DND-41 (cell line): ENCODE measurements around the gene WWP2.

Experiments
- ATAC-seq: fragments of 200-7000 bp; cut with Tn5 transposase; 3 replicates; pipeline ENCODE4 v1.9.1; 2021; ENCODE audit warnings: low read depth; ENCODE audit not compliant: insufficient read depth
- DNase-seq: peaks from one replicate; pipeline ENCODE4 v3.0.0-alpha.2; 2020
- H2AFZ ChIP-seq: 2 replicates; pipeline ENCODE4 v1.6.0; 2012; ENCODE audit warnings: low read depth, low read length
- H3K27ac ChIP-seq: 2 replicates; pipeline ENCODE4 v1.5.1; 2012; ENCODE audit warnings: low read length, inconsistent platforms
- H3K27me3 ChIP-seq: fragments of 200-600 bp; sonication (generic); 2 replicates; pipeline ENCODE4 v1.6.0; 2012; ENCODE audit warnings: low read length, mild to moderate bottlenecking, inconsistent platforms; ENCODE audit not compliant: insufficient read depth, poor library complexity
- H3K36me3 ChIP-seq: 2 replicates; pipeline ENCODE4 v1.5.1; 2012; ENCODE audit warnings: low read length, inconsistent platforms; ENCODE audit not compliant: insufficient read depth
- H3K4me1 ChIP-seq: 2 replicates; pipeline ENCODE4 v1.5.1; 2012; ENCODE audit warnings: mild to moderate bottlenecking, low read length; ENCODE audit not compliant: insufficient read depth
- H3K4me2 ChIP-seq: 2 replicates; pipeline ENCODE4 v1.6.0; 2012; ENCODE audit warnings: mild to moderate bottlenecking, moderate library complexity, low read length, inconsistent platforms; ENCODE audit not compliant: insufficient read depth
- H3K4me3 ChIP-seq, 2 experiments: fragments of 200-600 bp in 1 of 2; shearing (Covaris generic) in 1 of 2; 2 replicates each; pipeline ENCODE4 v1.5.1; 2012 to 2016; ENCODE audit warnings: inconsistent platforms in 2 of 2, low read length in 2 of 2, mild to moderate bottlenecking in 2 of 2, low read depth in 1 of 2, moderate library complexity in 1 of 2
- H3K79me2 ChIP-seq: 2 replicates; pipeline ENCODE4 v1.6.0; 2012; ENCODE audit warnings: low read length, inconsistent platforms; ENCODE audit not compliant: insufficient read depth
- H3K9ac ChIP-seq: 2 replicates; pipeline ENCODE4 v1.6.0; 2012; ENCODE audit warnings: low read depth, mild to moderate bottlenecking, inconsistent platforms, low read length, moderate library complexity
- H3K9me3 ChIP-seq: 2 replicates; pipeline ENCODE4 v1.5.1; 2012; ENCODE audit warnings: low read length, moderate library complexity, mild to moderate bottlenecking, inconsistent platforms; ENCODE audit not compliant: insufficient read depth, severe bottlenecking
- H4K20me1 ChIP-seq: 2 replicates; pipeline ENCODE4 v1.6.0; 2012; ENCODE audit warnings: low read length; ENCODE audit not compliant: insufficient read depth
- CTCF ChIP-seq: IDR thresholded peaks from 2 replicates; pipeline ENCODE4 v1.5.1; 2012; ENCODE audit warnings: borderline replicate concordance, low read length, moderate library complexity, mild to moderate bottlenecking; ENCODE audit not compliant: poor library complexity, severe bottlenecking; ENCODE audit errors: extremely low read depth
- EZH2 ChIP-seq: IDR thresholded peaks from 3 replicates; pipeline ENCODE4 v1.6.1; 2012; ENCODE audit warnings: borderline replicate concordance, low read depth, mild to moderate bottlenecking, moderate library complexity, low read length, inconsistent platforms; ENCODE audit not compliant: severe bottlenecking

The WWP2 gene

GRCh38 chr16:69836257-69836656 lies 74.1 kb downstream of the WWP2 start:
- DNase-seq (no peak), ATAC-seq (no peak)
- Histone ChIP-seq H3K9me3 (no peaks in the 10 kb centered on the region), H3K36me3 (0 out of 2 replicates have a peak, but pooled peaks cover 2% of the 10 kb centered on the region), H3K27me3 (no peaks in the 10 kb centered on the region), H4K20me1 (no peaks in the 10 kb centered on the region), H2AFZ (no peak overlapping the region), H3K4me2 (no peak overlapping the region), H3K9ac (no peak overlapping the region), H3K4me1 (no peaks in the 10 kb centered on the region), H3K4me3 (no peak overlapping the region), H3K79me2 (no peaks in the 10 kb centered on the region), H3K27ac (no peak overlapping the region)
- no peak for TF ChIP-seq CTCF
- no peak for TF ChIP-seq EZH2

GRCh38 chr16:69837380-69837779 lies 75.2 kb downstream of the WWP2 start:
- TF ChIP-seq CTCF = no peak
- no peak for TF ChIP-seq EZH2
- no peaks in the 10 kb centered on the region for H3K79me2 ChIP-seq
- ATAC-seq = no peak

GRCh38 chr16:69838489-69838888 lies 76.4 kb downstream of the WWP2 start:
- Histone ChIP-seq H3K79me2 (no peaks in the 10 kb centered on the region), H2AFZ (no peak overlapping the region), H3K4me3 (no peak overlapping the region), H3K4me1 (no peaks in the 10 kb centered on the region), H3K27ac (no peak overlapping the region), H3K36me3 (peaks cover 6% of the 10 kb centered on the region; the same call in 1 of the 2 replicates), H3K27me3 (no peaks in the 10 kb centered on the region), H3K9me3 (no peaks in the 10 kb centered on the region), H3K9ac (no peak overlapping the region), H3K4me2 (no peak overlapping the region), H4K20me1 (no peaks in the 10 kb centered on the region)
- ATAC-seq (no peak), DNase-seq (no peak)
- TF ChIP-seq EZH2 (no peak), CTCF (no peak)

More at GRCh38 chr16:69837380-69837779, 75.2 kb downstream of the WWP2 start:
- Histone ChIP-seq H3K36me3 (peaks cover 6% of the 10 kb centered on the region; the same call in 1 of the 2 replicates), H3K27ac (no peak overlapping the region), H3K27me3 (no peaks in the 10 kb centered on the region), H2AFZ (no peak overlapping the region), H3K4me3 (no peak overlapping the region), H3K9ac (no peak overlapping the region), H3K4me1 (no peaks in the 10 kb centered on the region), H3K4me2 (no peak overlapping the region), H3K9me3 (no peaks in the 10 kb centered on the region), H4K20me1 (no peaks in the 10 kb centered on the region)
- DNase-seq = no peak

- Histone ChIP-seq H3K36me3 (peaks cover 6% of the 10 kb centered on the region; the same call in 1 of the 2 replicates), H3K9ac (no peak overlapping the region), H3K9me3 (no peaks in the 10 kb centered on the region), H3K27ac (no peak overlapping the region), H4K20me1 (no peaks in the 10 kb centered on the region), H2AFZ (no peak overlapping the region), H3K79me2 (no peaks in the 10 kb centered on the region), H3K4me1 (no peaks in the 10 kb centered on the region), H3K4me3 (no peak overlapping the region), H3K27me3 (no peaks in the 10 kb centered on the region), H3K4me2 (no peak overlapping the region)
- ATAC-seq (no peak), DNase-seq (no peak)
- no peak for TF ChIP-seq EZH2
- TF ChIP-seq CTCF = no peak
These were observed 77.1 kb downstream of the WWP2 start for GRCh38 chr16:69839240-69839688.
